Lower leg skin (tissue), 4 donors: ENCODE measurements around the gene BDH1. TPM values are rescaled to one million over a fixed set of nuclear protein-coding genes. Genes with fewer than 3 reads are reported as not detected.
"Not testable (repeated sequence)": the region's sequence is repeated elsewhere in the genome, so short reads cannot be mapped to it uniquely, and the experiment has no call there.

Experiments used
- DNase-seq, 2 donors: peaks; one replicate each; pipeline ENCODE4 v3.0.0-alpha.2; 2019; ENCODE audit warnings: low spot score in 2 of 2
- H3K4me3 ChIP-seq: fragments of 200-600 bp; sonication (generic); 2 replicates; pipeline ENCODE4 v1.5.1; 2017; ENCODE audit warnings: mild to moderate bottlenecking, low read depth; ENCODE audit not compliant: poor library complexity, severe bottlenecking
- POLR2A ChIP-seq, 2 donors: fragments of 450-650 bp; IDR thresholded peaks; one replicate each; pipeline ENCODE4 v1.6.1; 2016 to 2017; ENCODE audit warnings: antibody characterized with exemption in 2 of 2, mild to moderate bottlenecking in 1 of 2, moderate library complexity in 1 of 2
- WGBS, 2 donors: methylation state at CpG; one replicate each; pipeline ENCODE4 v1.1.5; 2018; 5-methylcytosine and 5-hydroxymethylcytosine counted together
- intact Hi-C: fragments of 100-400 bp; cut with DNase I; formaldehyde crosslinking; loops from one replicate; pipeline ENCODE4 v1.15.0; 2023; ENCODE audit warnings: low total_unique reads
- total RNA-seq, 4 donors: library from RNA; depleted of rRNA; stranded (reverse); fragments of >200 nt; gene quantifications; one replicate each; pipeline ENCODE4 v1.1.0, GENCODE V29; 2016
- TF ChIP-seq, protein P1 (sequence below), 3 donors: fragments of 450-650 bp; IDR thresholded peaks; one replicate each; pipeline ENCODE4 v1.5.1; 2016; ENCODE audit warnings: antibody characterized with exemption in 3 of 3, mild to moderate bottlenecking in 3 of 3, moderate library complexity in 2 of 3

BDH1 gene
- total RNA-seq, 4 donors from 2014 or later: 56.3 to 86.1 (median 59.7) TPM

DNA sequence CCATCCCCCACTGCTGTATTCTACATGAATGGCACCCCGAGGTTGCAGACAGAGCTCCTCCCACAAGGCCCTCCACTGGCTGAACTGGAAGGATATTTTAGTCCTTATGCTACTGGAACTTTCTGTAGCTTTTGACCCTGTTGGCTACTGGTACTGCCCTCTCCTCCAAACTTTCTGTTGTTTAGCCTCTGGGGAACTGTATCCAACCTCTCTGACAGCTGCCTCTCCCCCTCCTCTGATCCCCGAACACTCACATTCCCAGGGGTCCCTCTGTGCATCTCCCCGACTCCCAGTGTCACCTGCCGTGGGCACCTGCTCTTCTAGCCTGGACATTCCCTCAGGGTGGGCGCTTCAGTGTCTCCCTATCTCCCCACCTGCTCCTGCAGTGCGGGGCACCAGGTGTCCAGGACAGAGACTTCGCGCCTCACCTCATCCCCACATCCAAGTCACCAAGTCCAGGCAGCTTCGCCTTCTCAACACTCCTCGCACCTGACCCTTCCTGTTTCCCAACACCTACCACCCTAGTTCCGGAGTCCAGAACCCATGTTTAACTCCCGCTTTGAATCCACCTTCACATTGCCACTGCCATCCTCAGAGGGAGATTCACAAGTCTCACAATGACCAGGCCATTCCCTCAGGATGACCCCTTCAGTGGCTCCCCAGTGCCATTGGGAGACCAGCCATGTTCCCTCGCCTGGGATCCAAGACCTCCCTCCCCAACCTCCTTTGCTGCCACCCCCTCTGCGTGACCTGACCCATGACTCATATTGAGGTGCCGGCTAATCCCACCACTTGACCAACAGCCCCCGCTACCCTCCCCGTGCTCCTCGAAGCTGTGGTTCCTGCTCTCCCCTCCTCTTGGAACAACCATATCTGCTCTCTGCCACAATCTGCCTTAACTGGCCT lies 34.2 kb downstream of the BDH1 start:
- no peak for DNase-seq
- no peak overlapping the region for H3K4me3 ChIP-seq
- TF ChIP-seq, protein P1, sequence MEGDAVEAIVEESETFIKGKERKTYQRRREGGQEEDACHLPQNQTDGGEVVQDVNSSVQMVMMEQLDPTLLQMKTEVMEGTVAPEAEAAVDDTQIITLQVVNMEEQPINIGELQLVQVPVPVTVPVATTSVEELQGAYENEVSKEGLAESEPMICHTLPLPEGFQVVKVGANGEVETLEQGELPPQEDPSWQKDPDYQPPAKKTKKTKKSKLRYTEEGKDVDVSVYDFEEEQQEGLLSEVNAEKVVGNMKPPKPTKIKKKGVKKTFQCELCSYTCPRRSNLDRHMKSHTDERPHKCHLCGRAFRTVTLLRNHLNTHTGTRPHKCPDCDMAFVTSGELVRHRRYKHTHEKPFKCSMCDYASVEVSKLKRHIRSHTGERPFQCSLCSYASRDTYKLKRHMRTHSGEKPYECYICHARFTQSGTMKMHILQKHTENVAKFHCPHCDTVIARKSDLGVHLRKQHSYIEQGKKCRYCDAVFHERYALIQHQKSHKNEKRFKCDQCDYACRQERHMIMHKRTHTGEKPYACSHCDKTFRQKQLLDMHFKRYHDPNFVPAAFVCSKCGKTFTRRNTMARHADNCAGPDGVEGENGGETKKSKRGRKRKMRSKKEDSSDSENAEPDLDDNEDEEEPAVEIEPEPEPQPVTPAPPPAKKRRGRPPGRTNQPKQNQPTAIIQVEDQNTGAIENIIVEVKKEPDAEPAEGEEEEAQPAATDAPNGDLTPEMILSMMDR (IDR thresholded peaks at IDR 0.05): no peak
- TF ChIP-seq POLR2A (IDR thresholded peaks at IDR 0.05): no peak
- intact Hi-C loops: no loop called here
- WGBS, 2 donors: 88 to 89% methylated on average over 18 of the region's 18 CpGs

DNA sequence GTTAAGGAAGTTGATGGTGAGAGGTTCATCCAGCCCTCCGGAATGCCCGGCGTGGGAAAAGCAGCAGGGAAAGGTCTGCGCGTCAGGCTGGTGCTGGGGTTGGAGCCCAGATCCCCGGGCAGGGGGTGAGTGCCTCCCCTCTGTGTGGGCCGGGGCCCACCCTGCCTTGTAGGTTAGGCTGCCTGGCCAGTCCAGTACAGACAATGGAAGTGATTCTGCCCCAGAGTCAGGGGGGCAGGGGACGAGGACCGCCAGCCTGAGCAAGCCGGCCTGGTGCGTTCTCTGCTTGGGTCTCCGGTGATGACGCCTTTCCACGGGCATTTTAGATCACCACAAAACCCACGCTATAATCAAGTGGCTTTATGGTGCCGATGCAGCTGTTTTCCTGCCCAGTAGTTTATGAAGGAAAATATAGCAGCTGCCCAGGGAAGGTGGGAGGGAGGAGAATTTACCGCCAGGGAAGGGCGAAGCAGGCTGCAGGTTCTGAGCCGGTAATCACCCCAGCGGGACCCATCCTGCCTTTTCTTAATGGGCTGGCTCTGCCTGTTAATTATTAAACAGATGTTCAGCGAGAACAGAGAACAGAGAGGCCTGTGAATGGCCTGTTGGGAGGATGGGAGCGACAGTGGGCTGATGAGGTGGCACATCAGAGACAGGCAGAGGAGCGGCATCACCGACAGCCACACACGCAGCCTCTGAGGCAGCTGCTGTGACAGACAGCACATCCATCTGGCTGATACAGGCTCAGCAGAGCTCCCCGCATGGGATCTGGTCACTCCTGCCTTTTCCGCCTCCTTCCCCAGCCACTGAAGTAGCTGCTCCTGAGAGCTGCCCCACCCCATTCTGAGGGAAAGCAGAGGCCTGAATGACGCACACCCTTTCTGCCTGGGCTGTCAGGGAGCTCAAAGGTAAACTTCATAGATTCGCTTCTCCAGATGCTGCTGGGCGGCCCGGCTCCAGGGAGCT lies 35.2 kb downstream of the BDH1 start:
- intact Hi-C loops: no loop called here
- no peak for DNase-seq
- TF ChIP-seq POLR2A (IDR thresholded peaks at IDR 0.05): no peak
- TF ChIP-seq, protein P1 (IDR thresholded peaks at IDR 0.05): no peak
- WGBS, 2 donors: 69 to 71% methylated on average over 31 of the region's 31 CpGs
- H3K4me3 ChIP-seq: no peak overlapping the region

DNA sequence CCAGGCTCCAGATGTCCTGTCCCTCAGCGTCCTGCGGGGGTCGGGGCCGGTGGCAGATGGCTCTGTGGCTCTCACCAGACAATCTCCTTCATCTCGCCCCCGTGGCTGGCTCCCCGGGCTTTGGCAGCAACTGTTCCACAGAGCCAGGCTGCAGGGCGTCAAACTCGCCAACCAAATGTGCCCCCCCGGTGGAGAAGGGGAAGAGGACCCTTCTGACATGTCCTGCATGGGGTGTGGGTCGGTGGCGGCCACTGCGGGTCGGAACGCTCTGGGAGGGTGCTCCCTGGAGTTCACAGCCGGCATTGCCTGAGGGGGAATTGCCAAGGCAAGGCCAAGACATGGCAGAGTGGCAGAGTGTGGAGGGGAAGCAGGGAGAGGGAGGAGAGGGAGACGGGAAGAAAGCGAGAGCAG lies 36.0 kb downstream of the BDH1 start:
- no peak for DNase-seq
- TF ChIP-seq, protein P1 (IDR thresholded peaks at IDR 0.05): no peak
- TF ChIP-seq POLR2A (IDR thresholded peaks at IDR 0.05): no peak
- WGBS, 2 donors: 92 to 95% methylated on average over 18 of the region's 18 CpGs
- H3K4me3 ChIP-seq: no peak overlapping the region
- intact Hi-C loops: no loop called here

DNA sequence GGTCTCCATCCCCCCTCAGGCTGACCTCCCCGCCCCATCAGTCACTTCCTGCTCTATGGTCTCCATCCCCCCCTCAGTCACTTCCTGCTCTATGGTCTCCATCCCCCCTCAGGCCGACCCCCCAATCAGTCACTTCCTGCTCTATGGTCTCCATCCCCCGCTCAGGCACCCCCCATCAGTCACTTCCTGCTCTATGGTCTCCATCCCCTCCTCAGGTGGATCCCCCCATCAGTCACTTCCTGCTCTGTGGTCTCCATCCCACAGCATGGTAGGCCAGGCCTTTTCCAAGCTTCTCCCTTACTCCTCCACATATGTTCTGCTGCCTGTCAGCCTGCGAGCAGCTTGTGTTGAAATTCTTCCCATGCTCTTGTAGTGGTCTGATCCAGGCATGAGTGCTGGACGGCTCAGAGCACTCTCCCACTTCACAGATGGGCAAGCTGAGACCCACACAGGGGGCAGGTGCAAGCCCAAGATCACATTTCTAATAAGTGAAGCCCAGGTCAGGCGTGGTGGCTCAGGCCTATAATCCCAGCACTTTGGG lies 36.8 kb downstream of the BDH1 start:
- TF ChIP-seq, protein P1 (IDR thresholded peaks at IDR 0.05): no peak
- intact Hi-C loops: no loop called here
- DNase-seq: no peak
- no peak overlapping the region for H3K4me3 ChIP-seq
- 85 to 86% methylated on average over 5 to 6 of the region's 6 CpGs for WGBS, 2 donors

DNA sequence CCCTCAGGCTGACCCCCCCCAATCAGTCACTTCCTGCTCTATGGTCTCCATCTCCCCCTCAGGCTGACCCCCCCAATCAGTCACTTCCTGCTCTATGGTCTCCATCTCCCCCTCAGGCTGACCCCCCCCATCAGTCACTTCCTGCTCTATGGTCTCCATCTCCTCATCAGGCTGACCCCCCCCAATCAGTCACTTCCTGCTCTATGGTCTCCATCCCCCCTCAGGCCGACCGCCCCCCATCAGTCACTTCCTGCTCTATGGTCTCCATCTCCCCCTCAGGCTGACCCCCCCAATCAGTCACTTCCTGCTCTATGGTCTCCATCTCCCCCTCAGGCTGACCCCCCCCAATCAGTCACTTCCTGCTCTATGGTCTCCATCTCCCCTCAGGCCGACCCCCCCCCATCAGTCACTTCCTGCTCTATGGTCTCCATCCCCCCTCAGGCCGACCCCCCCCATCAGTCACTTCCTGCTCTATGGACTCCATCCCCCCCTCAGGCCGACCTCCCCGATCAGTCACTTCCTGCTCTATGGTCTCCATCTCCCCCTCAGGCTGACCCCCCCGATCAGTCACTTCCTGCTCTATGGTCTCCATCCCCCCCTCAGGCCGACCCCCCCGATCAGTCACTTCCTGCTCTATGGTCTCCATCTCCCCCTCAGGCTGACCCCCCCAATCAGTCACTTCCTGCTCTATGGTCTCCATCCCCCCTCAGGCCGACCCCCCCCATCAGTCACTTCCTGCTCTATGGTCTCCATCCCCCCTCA lies 37.7 kb downstream of the BDH1 start:
- intact Hi-C loops, DNase-seq, H3K4me3 ChIP-seq: not testable (repeated sequence)
- no CpG with 5 or more reads among the region's 10 CpGs for WGBS, 2 donors

DNA sequence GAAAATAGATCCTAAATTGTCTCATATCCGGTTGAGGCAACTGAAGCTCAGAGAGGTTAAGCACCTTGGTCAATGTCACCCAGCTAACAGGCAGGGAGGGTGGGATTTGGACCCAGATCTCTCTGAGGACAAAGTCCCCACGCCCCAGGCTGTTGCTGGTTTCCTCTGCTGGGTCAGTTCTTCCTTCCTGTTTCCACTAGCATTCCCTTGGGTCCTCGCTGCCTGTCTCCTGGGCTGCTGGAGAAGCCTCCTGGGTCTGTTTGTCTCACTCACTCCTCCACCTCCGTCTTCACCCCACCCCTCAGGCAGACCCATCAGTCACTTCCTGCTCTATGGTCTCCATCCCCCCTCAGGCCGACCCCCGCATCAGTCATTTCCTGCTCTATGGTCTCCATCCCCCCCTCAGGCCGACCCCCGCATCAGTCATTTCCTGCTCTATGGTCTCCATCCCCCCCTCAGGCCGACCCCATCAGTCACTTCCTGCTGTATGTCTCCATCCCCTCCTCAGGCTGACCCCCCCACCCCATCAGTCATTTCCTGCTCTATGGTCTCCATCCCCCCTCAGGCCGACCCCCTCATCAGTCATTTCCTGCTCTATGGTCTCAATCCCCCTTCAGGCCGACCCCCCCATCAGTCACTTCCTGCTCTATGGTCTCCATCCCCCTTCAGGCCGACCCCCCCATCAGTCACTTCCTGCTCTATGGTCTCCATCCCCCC lies 38.7 kb downstream of the BDH1 start:
- H3K4me3 ChIP-seq, intact Hi-C loops, DNase-seq: not testable (repeated sequence)
- WGBS, 2 donors: 63 to 65% methylated on average over 10 to 12 of the region's 12 CpGs
